DMS53 treated with DMSO at 0.1 percent for 48 hours (cell line): ENCODE results near the gene SCT.
A peak's percentile ranks its signal among the peaks of the same experiment; 100 is the strongest.
"Not testable (repeated sequence)": the region's sequence is repeated elsewhere in the genome, so short reads cannot be mapped to it uniquely, and the experiment has no call there.

Source experiments
- DNase-seq: peaks from one replicate; lab custom pipeline; 2025; ENCODE audit not compliant: unreplicated experiment; lab: John Stamatoyannopoulos, UW

Gene SCT

GRCh38 chr11:626475-627307 lies at the start of gene SCT:
Gene SCT (minus strand): TSS chr11:627181. CDS start chr11:627143, 38 bp downstream.
- no peak for DNase-seq

GRCh38 chr11:674406-674805 lies 47.4 kb upstream of the SCT start:
- DNase-seq = no peak

GRCh38 chr11:673866-674265 lies 46.9 kb upstream of the SCT start:
- no peak for DNase-seq

- no peak for DNase-seq
Observed at GRCh38 chr11:665704-666281, 38.8 kb upstream of the SCT start.

DNA sequence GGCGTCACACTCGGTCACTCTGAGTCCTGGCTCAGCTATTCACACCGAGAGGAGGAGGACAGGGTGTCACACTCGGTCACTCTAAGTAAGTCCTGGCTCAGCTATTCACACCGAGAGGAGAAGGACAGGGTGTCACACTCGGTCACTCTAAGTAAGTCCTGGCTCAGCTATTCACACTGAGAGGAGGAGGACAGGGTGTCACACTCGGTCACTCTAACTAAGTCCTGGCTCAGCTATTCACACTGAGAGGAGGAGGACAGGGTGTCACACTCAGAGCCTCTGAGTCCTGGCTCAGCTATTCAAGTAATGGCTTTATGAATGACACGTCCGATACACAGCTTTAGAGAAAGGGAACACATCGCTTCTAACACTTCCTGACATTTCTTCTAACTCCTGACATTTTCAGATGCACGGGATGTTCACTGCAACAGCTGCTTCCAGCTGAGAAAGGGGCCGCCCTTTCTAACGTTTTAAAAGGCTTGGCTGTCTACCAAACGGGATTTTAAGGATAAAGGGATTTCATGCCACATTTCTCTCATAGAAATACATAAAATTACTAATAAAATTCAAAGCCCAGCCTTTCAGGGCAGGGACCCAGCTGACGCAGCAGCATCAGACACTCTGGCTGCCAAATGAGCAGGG lies 38.2 kb upstream of the SCT start:
- DNase-seq = no peak

DNA sequence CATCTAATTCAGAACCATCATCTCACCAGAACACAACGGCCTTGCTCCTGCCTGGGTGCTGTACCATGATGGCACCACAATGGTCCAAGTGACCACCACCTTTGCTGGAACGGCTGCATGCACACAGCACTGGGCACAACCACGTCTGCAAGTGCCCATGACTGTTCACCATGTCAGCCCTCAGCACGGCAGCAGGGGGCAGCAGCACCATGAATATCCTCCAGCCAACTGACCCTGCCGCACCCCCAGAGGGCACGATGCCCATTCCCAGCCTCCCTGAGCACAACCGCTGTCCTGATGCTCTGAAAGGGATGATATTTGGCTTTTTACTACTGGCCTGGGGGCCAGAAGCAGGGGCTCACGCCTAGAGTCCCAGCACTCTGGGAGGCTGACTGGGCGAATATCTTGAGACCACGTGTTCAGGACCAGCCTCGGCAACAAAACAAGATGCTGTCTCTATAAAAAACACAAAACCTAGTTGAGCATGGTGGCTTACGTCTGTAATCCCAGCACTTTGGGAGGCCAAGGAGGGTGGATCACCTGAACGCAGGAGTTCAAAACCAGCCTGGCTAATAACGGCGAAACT lies 35.8 kb upstream of the SCT start:
- peak; percentile 21 for DNase-seq

DNA sequence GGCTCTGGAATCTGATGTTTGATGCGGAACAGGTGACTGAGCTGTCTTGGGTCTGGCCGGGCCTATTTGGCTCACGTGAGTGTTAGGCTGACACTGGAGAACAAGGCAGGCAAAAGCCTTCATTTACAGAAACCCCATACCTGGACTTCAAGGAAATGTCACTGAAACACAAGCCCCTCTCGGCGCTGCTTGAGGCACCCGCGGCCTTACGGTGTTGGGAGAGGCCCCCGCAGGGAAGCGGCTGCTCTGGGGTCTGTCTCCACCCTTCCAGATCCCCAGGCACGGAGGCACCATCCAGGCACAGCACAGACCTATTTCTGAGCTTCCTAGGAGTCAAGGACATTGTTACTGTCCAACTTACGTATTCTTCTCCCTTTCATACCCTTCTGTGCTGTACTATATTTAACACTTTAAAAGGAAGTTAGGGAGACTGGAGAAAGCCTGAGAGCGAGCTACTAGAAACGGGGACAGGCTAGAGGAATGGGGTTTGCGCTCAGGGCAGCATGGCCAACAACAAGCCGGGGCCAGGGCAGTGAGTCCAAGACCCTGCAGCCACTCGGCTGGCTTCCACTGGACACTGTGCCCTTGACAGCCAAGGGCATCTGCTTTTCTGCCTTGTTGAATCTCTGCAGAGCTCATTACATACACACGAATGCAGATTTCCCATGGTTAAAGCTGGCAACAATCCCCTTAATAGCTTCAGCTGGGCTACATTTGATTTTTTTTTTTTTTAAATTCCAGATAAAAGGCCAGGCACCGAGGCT lies 33.9 kb upstream of the SCT start:
- DNase-seq = no peak

- DNase-seq = no peak
Observed at GRCh38 chr11:660281-660680, 33.3 kb upstream of the SCT start.

DNA sequence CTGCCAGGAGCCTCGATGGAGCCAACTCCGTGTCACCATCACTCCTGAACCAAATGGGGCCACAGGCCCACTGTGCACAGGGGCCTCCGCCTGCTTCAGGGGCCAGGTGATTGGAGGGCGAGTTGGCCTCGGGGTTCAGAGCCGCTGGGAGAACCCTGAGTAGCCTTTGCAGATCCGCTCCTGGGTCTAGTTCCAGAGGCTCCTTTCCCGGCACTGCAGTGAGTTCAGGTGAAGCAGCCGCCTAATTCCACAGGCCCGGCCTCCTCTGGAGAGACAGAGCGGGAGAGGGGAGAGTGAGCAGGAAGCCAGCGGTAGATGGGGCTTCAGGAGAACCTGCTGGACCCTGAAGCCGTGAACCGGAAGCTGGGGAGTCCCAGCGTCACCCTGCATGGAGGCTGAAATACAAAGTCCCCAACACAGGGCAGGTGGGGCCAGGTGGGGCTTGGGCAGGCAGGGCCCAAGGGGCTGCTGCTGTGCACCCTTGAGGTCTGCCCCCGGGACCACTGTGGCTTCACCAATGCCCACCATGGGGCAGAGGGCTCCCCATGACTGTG lies 32.6 kb upstream of the SCT start:
- DNase-seq = no peak

- no peak for DNase-seq
Observed at GRCh38 chr11:657691-658126, 30.7 kb upstream of the SCT start.

DNA sequence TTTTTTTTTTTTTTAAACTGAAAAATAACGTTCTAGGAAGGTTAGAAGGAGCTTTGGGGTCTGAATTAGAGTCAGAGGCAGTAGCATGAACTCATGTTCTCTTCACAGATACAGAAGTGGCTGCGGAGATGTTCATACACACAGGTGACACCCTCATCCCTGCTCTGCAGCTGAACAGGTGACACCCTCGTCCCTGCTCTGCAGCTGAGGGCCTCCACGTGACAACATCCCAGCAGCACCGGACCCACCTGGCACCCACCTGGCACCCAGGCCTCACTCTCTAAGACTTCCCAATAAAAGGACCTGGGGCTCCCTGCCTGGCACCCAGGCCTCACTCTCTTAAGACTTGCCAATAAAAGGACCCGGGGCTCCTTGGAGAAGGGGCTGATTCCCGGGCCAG lies 29.9 kb upstream of the SCT start:
- DNase-seq = no peak

GRCh38 chr11:656426-656825 lies 29.4 kb upstream of the SCT start:
- DNase-seq = no peak

GRCh38 chr11:655036-655726 lies 28.2 kb upstream of the SCT start:
- DNase-seq = peak; percentile 84

DNA sequence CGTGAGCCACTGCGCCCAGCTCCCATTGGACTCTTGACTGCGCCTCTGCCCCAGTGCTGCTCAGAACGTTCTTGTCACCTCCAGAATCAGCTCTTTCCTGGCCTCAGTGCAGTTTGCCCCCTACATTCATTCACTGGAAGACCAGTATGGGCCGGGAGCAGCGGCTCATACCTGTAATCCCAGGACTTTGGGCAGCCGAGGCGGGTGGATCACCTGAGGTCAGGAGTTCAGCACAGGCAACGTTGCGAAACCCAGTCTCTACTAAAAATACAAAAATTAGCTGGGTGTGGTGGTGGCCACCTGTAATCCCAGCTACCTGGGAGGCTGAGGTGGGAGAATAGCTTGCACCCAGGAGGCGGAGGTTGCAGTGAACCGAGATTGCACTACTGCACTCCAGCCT lies 27.5 kb upstream of the SCT start:
- DNase-seq = not testable (repeated sequence)

GRCh38 chr11:653837-654236 lies 26.9 kb upstream of the SCT start:
- no peak for DNase-seq

- not testable (repeated sequence) for DNase-seq
Observed at GRCh38 chr11:653136-653535, 26.2 kb upstream of the SCT start.

- DNase-seq = no peak
Observed at GRCh38 chr11:650482-650881, 23.5 kb upstream of the SCT start.

GRCh38 chr11:647672-648158 lies 20.7 kb upstream of the SCT start:
- not testable (repeated sequence) for DNase-seq

GRCh38 chr11:646214-646613 lies 19.2 kb upstream of the SCT start:
- no peak for DNase-seq

DNA sequence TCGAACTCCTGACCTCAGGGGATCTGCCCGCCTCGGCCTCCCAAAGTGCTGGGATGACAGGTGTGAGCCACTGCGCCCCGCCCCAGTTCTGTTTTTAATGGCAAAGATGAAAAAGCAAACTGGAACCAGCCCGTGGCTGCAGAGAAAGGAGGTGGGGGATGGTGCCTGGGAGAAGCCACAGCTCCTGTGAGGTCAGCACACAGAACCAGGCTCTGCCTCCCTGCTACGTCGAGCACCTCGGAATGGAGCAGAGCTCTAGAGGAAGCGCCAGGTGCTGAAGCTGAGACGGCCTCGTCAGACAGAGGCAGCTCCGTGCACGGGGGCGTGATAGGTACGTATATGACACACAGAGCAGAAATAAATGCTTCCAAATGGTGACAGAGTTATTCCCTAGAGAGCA lies 18.6 kb upstream of the SCT start:
- DNase-seq = no peak
